Osteoblast (primary cell): Measurements from ENCODE around the gene NFATC3. TPM values are rescaled to one million over a fixed set of nuclear protein-coding genes. Genes with fewer than 3 reads are reported as not detected.
"Not testable (repeated sequence)": the region's sequence is repeated elsewhere in the genome, so short reads cannot be mapped to it uniquely, and the experiment has no call there.

ENCODE experiments used
- DNase-seq: peaks from one replicate; pipeline ENCODE4 v3.0.0; 2011; ENCODE audit warnings: low spot score, mixed read lengths; ENCODE audit not compliant: insufficient read length; ENCODE audit errors: missing footprints
- H2AFZ ChIP-seq: 2 replicates; pipeline ENCODE4 v1.6.0; 2011; ENCODE audit warnings: mild to moderate bottlenecking, low read length
- H3K27ac ChIP-seq: 2 replicates; pipeline ENCODE4 v1.5.1; 2011; ENCODE audit warnings: mild to moderate bottlenecking, low read depth, low read length, moderate library complexity
- H3K27me3 ChIP-seq: 2 replicates; pipeline ENCODE4 v1.6.0; 2012; ENCODE audit warnings: mild to moderate bottlenecking, control low read depth, inconsistent platforms, low read length, moderate library complexity; ENCODE audit not compliant: insufficient read depth
- H3K36me3 ChIP-seq: 2 replicates; pipeline ENCODE4 v1.5.1; 2011; ENCODE audit warnings: mild to moderate bottlenecking, low read length, control low read depth, moderate library complexity; ENCODE audit not compliant: insufficient read depth
- H3K4me1 ChIP-seq: 2 replicates; pipeline ENCODE4 v1.5.1; 2011; ENCODE audit warnings: mild to moderate bottlenecking, low read length, control low read depth, moderate library complexity; ENCODE audit not compliant: insufficient read depth
- H3K4me2 ChIP-seq: 2 replicates; pipeline ENCODE4 v1.6.0; 2011; ENCODE audit warnings: mild to moderate bottlenecking, low read length; ENCODE audit not compliant: insufficient read depth
- H3K4me3 ChIP-seq: fragments of 200-600 bp; sonication (generic); 3 replicates; pipeline ENCODE4 v1.5.1; 2012; ENCODE audit warnings: mild to moderate bottlenecking, low read length, inconsistent platforms; ENCODE audit not compliant: insufficient read depth
- H3K79me2 ChIP-seq: 2 replicates; pipeline ENCODE4 v1.6.0; 2012; ENCODE audit warnings: mild to moderate bottlenecking, low read length, control low read depth, inconsistent platforms; ENCODE audit not compliant: insufficient read depth
- H3K9me3 ChIP-seq: 2 replicates; pipeline ENCODE4 v1.5.1; 2011; ENCODE audit warnings: low read depth, low read length, control low read depth
- H4K20me1 ChIP-seq: 2 replicates; pipeline ENCODE4 v1.6.0; 2012; ENCODE audit warnings: mild to moderate bottlenecking, low read length, control low read depth; ENCODE audit not compliant: insufficient read depth
- CTCF ChIP-seq: IDR thresholded peaks from 2 replicates; pipeline ENCODE4 v1.5.1; 2011; ENCODE audit warnings: mild to moderate bottlenecking, low read depth, low read length, moderate library complexity; ENCODE audit errors: extremely low read depth
- total RNA-seq: library from RNA; depleted of rRNA; stranded (reverse); fragments of >200 nt; gene quantifications from 2 replicates; pipeline ENCODE4 v1.2.3, GENCODE V29; 2012

NFATC3 gene
- total RNA-seq, 1 donor = 36.2 TPM

GRCh38 chr16:68116256-68116867 lies 31.2 kb downstream of the NFATC3 start:
- Histone ChIP-seq H3K27me3 (no peaks in the 10 kb centered on the region), H3K4me2 (no peak overlapping the region), H4K20me1 (peaks cover 53% of the 10 kb centered on the region), H3K79me2 (peaks cover 92% of the 10 kb centered on the region), H3K4me3 (no peak overlapping the region), H3K4me1 (peaks cover 6% of the 10 kb centered on the region), H2AFZ (no peak overlapping the region), H3K27ac (no peak overlapping the region), H3K36me3 (no peaks in the 10 kb centered on the region), H3K9me3 (no peaks in the 10 kb centered on the region)
- TF ChIP-seq CTCF = peak; percentile 59
- DNase-seq = peak; percentile 71

DNA sequence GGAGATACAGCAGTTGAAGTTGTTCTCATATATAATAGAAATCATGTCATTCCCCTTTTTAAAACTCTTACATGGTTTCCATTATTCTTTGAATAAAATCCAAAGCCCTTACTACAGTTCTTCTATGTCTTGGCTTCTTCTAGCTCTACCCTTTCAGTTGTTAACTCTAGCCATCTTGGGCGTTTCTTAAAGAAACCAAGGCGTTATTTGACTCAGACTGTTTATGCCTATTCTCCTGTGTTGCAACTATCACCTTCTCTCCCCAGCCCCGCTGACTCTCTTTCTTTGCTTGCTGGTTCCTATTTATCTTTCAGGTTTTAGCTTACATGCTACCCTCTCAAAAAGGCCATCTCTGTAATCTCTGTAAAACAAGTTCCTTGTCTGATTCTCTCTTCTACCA lies 32.7 kb downstream of the NFATC3 start:
- H3K79me2 ChIP-seq = peaks cover 93% of the 10 kb centered on the region
- no peaks in the 10 kb centered on the region for H3K27me3 ChIP-seq
- peaks cover 45% of the 10 kb centered on the region for H4K20me1 ChIP-seq
- no peaks in the 10 kb centered on the region for H3K9me3 ChIP-seq
- no peaks in the 10 kb centered on the region for H3K36me3 ChIP-seq
- no peak overlapping the region for H3K4me3 ChIP-seq
- no peak overlapping the region for H3K27ac ChIP-seq
- peak; percentile 46 for DNase-seq
- H2AFZ ChIP-seq = no peak overlapping the region
- TF ChIP-seq CTCF = no peak
- peaks cover 6% of the 10 kb centered on the region for H3K4me1 ChIP-seq
- no peak overlapping the region for H3K4me2 ChIP-seq

- H3K4me3 ChIP-seq, DNase-seq, H3K4me1 ChIP-seq, H3K36me3 ChIP-seq, H3K27ac ChIP-seq, H3K9me3 ChIP-seq, H3K4me2 ChIP-seq, H2AFZ ChIP-seq, H3K27me3 ChIP-seq: not testable (repeated sequence)
- peaks cover 89% of the 10 kb centered on the region for H3K79me2 ChIP-seq
- peaks cover 36% of the 10 kb centered on the region for H4K20me1 ChIP-seq
Observed at GRCh38 chr16:68118954-68119353, 33.8 kb downstream of the NFATC3 start.

DNA sequence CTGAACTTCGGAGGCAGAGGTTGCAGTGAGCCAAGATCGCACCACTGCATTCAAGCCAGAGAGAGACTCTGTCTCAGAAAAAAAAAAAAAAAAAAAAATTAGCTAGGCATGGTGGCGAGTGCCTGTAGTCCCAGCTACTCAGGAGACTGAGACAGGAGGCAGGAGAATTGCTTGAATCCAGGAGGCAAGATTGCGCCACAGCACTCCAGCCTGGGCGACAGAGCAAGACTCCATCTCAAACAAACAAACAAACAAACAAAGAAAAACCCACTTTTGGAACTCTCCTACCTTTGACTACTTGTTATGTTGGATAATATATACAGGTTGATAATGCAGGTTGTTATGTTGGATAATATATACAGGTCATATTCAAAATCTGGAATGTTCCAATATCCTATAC lies 35.3 kb downstream of the NFATC3 start:
- H4K20me1 ChIP-seq = peaks cover 33% of the 10 kb centered on the region
- peaks cover 80% of the 10 kb centered on the region for H3K79me2 ChIP-seq

DNA sequence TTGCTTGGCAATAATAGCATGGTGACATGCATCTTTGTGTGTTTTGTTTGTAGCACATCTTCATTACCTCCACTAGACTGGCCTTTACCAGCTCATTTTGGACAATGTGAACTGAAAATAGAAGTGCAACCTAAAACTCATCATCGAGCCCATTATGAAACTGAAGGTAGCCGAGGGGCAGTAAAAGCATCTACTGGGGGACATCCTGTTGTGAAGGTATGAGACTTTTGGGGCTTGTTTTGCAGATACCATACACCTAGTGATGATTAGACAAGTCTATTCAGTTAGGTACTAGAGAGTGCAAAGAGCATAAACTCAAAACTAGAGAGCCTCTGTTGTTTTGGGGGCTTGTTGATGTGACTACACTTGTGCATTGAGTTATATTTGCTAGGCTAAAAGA lies 41.2 kb downstream of the NFATC3 start:
- Histone ChIP-seq H2AFZ (no peak overlapping the region), H4K20me1 (peaks cover 8% of the 10 kb centered on the region), H3K9me3 (no peaks in the 10 kb centered on the region), H3K36me3 (no peaks in the 10 kb centered on the region), H3K27me3 (no peaks in the 10 kb centered on the region), H3K4me2 (no peak overlapping the region), H3K4me3 (no peak overlapping the region), H3K4me1 (peaks cover 12% of the 10 kb centered on the region), H3K79me2 (peaks cover 51% of the 10 kb centered on the region), H3K27ac (no peak overlapping the region)
- TF ChIP-seq CTCF = no peak
- no peak for DNase-seq

More for the DNA sequence above, 35.3 kb downstream of the NFATC3 start:
- not testable (repeated sequence) for H3K4me3 ChIP-seq, H3K4me2 ChIP-seq, H3K9me3 ChIP-seq, H3K36me3 ChIP-seq, H3K27ac ChIP-seq, H3K27me3 ChIP-seq, H3K4me1 ChIP-seq, DNase-seq, H2AFZ ChIP-seq
